NCI-H524 treated with DMSO at 0.1 percent for 48 hours (cell line): ENCODE measurements around the gene IFI44L.

ENCODE experiments used
- DNase-seq: peaks from one replicate; lab custom pipeline; 2025; lab: John Stamatoyannopoulos, UW

IFI44L gene

DNA sequence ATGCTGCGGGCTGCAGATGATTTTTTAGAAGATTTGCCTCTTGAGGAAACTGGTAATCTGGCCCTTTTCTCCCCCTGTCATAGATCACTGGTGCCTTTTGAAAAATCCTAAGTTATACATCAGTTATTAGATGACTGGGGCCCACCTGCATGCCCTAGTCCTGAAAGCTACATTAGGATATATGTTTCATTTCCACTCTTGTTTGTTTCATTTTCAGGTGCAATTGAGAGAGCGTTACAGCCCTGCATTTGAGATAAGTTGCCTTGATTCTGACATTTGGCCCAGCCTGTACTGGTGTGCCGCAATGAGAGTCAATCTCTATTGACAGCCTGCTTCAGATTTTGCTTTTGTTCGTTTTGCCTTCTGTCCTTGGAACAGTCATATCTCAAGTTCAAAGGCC lies 21.3 kb downstream of the IFI44L start:
- no peak for DNase-seq

- DNase-seq = no peak
Observed at GRCh38 chr1:78645723-78646122, 25.5 kb downstream of the IFI44L start.

GRCh38 chr1:78647238-78647637 lies 27.0 kb downstream of the IFI44L start:
- no peak for DNase-seq

DNA sequence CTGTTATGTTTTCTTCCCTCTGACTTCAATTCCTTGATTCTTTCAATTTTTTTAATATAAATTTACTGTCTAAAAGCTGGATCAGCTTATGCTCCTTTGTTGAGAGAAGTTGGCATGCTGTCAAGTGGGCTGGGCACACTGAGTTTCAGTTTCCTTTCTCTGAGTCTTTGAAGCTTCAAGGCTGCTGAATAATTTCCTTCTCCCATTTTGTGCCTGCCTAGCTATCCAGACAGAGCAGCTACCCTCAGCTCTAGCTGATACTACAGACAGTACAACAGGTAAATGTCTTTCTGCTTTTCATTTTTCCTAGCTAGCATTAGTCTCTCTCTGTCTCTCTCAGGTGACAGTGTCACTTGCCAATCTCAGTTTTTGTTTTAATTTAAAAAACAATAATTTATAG lies 29.4 kb downstream of the IFI44L start, which contains the start of gene IFI44:
IFI44 (plus strand) TSS at position 204 of the 400 bp plus-strand sequence. CDS start 365 bp downstream, outside the sequence.
- DNase-seq = peak; percentile 32

DNA sequence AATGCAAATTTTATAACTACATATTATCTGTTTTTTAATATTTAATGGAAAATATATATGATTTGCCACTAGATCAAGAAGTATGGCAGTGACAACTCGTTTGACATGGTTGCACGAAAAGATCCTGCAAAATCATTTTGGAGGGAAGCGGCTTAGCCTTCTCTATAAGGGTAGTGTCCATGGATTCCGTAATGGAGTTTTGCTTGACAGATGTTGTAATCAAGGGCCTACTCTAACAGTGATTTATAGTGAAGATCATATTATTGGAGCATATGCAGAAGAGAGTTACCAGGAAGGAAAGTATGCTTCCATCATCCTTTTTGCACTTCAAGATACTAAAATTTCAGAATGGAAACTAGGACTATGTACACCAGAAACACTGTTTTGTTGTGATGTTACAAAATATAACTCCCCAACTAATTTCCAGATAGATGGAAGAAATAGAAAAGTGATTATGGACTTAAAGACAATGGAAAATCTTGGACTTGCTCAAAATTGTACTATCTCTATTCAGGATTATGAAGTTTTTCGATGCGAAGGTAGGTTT lies 29.9 kb downstream of the IFI44L start:
- peak; percentile 84 for DNase-seq

DNA sequence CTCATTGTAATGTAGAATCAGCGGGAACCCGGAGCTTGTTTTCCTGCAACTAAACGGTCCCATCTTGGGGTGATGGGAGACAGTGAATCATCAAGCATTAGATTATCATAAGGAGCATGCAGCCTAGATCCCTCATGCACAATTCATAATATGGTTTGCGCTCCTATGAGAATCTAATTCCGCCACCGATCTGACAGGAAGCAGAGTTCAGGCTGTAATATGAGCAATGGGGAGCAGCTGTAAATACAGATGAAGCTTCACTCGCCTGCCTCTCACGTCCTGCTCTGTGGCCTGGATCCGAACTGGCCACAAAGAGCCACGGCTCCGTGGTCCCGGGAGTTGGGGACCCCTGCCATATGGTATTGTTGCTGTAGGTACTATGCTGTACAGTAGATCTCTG lies 31.0 kb downstream of the IFI44L start:
- DNase-seq = no peak

- no peak for DNase-seq
Observed at GRCh38 chr1:78652019-78652560, 31.8 kb downstream of the IFI44L start.

DNA sequence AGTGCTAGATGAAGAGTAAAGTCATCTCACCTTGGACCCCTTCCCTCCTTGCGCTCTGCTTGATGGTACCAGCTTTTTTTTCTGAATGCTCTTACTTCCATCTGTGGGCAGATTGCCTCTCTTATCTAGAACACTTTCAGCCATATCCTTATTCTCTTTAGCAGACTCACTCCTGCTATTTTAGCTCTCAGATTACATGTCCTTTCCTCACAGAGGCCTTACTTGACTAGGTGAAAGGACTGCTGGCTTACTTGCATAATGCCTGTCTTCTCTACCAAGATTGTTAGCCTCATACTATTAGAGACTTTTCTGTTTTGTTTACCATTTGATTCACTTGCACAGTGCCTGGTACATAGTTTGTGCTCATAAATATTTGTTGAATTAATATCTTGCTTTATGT lies 38.7 kb downstream of the IFI44L start:
- no peak for DNase-seq

DNA sequence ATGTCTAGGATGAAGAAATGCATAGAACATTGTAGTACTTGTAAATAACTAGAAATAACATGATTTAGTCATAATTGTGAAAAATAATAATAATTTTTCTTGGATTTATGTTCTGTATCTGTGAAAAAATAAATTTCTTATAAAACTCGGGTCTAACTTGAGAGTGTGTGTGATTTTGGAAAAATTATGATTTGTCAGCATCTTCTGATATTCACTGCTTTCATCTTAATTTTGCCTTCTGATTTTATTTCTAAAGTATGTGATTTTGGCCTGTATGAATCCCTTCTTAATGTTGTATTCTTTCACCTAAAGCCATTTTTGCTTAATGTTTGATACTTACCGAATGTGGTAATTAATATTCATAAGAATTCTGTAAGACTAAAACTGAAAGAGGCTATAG lies 43.7 kb downstream of the IFI44L start:
- DNase-seq = no peak

DNA sequence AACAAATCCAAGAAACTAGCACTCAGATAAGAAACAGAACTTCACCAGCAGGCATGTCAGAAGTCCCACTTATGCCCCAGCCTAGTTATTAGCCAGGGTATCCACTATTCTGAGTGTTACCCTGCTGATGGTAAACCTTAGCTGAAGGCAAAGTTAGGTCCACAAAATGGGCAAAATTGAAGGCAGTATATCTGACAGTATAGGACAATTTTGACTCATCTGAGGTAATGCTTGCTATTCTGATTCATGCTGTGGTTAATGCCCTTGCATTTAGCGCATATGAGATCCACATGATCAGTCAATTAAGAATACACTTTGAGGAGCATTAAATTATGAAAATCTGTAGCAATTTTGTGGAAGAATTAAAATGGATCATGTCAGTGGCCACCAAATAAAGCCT lies 44.5 kb downstream of the IFI44L start:
- no peak for DNase-seq

- DNase-seq = no peak
Observed at GRCh38 chr1:78665809-78666208, 45.6 kb downstream of the IFI44L start.

DNA sequence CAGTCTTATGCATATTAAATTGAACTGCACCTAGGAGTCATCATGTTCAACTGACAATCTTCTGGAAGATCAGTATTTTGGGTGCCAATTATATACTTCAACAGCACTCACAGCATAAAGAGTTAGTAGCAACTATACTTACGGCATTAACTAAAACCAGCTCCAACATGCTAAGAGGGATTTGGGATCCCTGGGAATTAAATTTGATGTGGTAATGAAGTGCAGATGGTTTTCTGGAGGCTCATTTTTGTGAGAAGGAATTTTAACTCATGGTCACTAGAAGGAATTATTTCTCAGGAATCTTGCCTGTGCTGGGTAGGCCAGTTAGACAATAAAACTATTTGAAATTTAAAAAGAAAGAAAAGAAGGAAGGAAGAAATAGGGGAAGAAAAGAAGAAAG lies 47.7 kb downstream of the IFI44L start:
- peak; percentile 94 for DNase-seq

GRCh38 chr1:78668427-78668826 lies 48.2 kb downstream of the IFI44L start:
- peak; percentile 84 for DNase-seq

DNA sequence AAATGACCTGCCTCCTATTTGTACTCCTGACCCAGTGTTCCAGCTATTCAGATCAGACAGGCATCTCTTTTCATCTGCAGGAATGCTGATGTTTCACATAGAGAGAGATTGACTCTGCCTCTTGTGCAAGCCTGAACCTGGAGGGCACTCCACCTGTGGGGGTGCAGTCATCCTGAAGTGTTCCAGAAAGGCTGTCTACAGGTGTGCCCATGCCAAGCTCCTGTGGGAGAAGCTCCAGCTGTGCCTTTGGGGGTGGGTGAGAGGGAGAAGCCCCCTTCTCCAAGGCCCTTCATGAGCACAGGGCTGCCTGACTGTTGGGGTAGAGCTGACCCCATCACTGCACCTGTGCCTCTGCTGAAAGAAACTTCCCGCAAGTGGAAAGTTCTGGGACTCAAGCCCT lies 52.2 kb downstream of the IFI44L start:
- no peak for DNase-seq

DNA sequence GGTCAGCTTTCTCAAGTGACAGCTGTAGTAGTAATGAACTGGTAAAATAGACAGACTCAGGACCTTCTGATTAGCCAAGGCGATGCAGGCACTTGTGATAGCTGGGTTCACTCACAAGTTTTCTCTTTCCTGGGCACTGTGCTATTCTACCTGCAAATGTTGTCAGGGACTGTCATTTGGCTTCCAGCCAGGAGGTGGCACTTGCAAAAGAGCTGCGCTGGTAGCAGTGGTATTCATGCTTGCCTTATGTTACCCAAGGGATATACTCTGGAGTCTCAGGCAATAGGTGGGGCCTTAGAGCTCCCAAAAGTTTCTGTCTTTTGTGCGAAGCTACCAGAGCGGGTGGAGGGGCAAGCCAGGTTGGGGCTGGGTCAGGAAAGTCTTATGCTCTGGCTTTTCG lies 52.9 kb downstream of the IFI44L start:
- DNase-seq = no peak

DNA sequence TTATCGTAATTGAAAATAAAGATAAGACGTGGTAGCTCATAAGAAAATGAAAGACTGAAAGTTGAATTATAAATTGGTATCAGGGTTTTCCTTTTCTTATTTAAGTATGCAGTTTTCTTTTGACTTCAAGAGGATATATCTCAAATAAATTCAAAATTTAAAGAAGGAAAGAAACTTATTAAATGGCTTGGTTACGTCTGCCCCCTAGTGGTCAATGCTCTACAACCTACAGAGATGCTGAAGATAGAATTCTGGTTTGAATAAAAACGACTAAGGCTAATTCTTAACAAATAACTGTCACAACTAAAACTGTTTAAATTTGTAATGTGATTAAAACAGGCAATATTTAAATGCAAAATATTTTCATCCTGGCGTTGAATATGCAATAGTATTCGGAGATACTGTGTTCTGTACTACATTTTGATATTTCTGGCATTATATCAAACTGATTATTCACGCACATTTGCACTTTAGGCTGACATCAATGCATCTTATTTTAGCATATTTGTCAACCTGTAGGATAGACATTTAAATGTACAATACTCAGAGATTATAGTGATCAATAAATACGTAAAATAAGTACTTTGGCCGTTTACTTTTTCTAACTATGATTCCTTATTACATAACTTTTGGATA lies 56.2 kb downstream of the IFI44L start:
- no peak for DNase-seq

GRCh38 chr1:78676993-78677392 lies 56.7 kb downstream of the IFI44L start:
- DNase-seq = no peak

DNA sequence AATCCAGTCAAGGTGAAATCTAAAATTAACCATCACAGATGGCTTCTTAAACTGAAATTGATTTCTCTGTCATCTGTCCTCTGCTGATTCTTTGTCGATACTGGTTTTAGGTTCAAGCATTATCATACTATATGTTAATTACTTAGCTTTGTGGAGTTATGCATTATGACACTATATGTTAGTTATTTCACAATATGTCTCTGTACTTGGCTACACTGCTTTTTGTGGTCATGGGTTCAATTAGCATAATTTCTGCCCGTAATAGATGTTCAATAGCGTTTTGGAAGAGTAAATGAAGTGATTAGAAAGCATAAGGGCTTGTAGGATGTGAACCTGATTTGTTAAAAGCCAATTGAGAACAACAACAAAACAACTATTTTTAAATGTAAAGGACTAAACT lies 57.5 kb downstream of the IFI44L start:
- no peak for DNase-seq

GRCh38 chr1:78678324-78678723 lies 58.1 kb downstream of the IFI44L start:
- no peak for DNase-seq

DNA sequence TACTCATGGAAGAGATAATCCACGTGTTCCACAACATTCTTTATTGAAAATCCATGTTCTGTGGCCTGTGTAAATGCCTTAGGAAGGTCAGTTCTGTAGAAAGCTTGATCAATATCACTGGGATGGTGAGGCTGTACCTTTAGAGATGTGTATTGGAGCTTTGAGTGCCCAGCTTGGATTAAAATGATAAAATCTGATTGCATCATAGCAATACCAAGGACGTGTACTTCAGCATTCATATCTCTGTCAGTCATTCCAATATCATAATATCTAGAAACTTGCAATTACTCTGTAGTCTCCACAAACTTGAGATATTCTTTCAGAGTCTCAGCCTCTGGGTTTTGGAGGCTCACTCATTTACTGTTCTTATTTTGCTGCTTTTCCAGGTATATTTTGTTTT lies 61.0 kb downstream of the IFI44L start:
- DNase-seq = no peak

DNA sequence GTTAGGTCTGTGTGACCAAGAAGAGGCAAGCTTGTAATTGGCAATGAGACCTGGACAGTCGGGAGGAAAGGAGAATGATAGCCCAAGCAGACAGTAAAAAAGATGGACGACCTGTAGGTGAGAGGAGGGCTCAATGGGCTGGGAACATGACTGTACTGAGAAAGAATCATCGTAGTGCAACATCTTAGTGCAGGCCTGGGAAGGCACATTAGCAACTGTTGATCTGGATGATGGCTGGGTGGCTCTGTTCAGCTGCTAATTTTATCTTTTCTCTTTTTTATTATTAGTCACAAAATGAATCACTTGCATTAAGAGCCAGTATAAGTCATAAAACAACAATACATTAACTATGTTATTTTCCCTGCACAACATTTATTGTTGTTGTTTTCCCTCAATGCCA lies 62.2 kb downstream of the IFI44L start:
- no peak for DNase-seq

- DNase-seq = no peak
Observed at GRCh38 chr1:78683079-78683478, 62.8 kb downstream of the IFI44L start.

DNA sequence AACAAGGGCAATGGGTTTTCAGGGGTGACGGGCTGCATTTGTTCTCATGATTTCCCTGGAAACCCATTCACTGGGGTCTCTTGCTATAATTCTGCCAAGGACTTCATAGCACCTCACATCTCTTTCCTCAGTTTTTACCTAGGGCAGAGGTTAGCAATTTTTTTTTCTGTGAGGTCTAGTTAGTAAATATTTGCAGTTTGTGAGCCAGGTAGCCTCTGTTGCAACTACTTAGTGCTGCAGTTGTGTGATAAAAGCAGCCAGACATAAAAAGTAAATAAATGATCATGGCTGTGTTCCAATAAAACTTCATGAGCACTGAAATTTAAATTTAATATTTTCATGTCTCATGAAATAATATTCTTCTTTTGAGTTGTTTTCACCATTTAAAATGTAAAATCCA lies 67.1 kb downstream of the IFI44L start:
- no peak for DNase-seq

GRCh38 chr1:78687914-78688313 lies 67.7 kb downstream of the IFI44L start:
- DNase-seq = no peak
